Endothelial cell of umbilical vein (primary cell): ENCODE measurements around the gene MFN1. TPM values are rescaled to one million over a fixed set of nuclear protein-coding genes. Genes with fewer than 3 reads are reported as not detected.

Source experiments
- BruUV-seq: library from RNA; stranded (reverse); fragments of 400-500 nt; replicated peaks from 2 replicates; lab custom pipeline; 2021; lab: Mats Ljungman, UMichigan
- CTCF ChIA-PET: fragments of 300-600, 350-600 bp; sonication (Branson Sonifier 250); formaldehyde crosslinking; loops from one replicate; lab custom pipeline; 2021; ENCODE audit warnings: antibody characterized with exemption, inconsistent platforms; lab: Charles Lee
- POLR2A ChIA-PET: fragments of 300-600, 350-600 bp; sonication (Branson Sonifier 250); formaldehyde crosslinking; loops from one replicate; lab custom pipeline; 2021; ENCODE audit warnings: antibody characterized with exemption, inconsistent platforms; lab: Charles Lee
- DNase-seq: peaks from one replicate; pipeline ENCODE4 v3.0.0-alpha.2; 2011; ENCODE audit warnings: low read depth, low spot score
- FAIRE-seq: peaks from 2 replicates; lab custom pipeline; 2011; peaks lifted over from hg19 to GRCh38; lab: Jason Lieb, UNC
- H2AFZ ChIP-seq: 2 replicates; pipeline ENCODE4 v1.6.0; 2012; ENCODE audit warnings: low read depth, low read length, control low read depth, inconsistent platforms
- H3K27ac ChIP-seq: 2 replicates; pipeline ENCODE4 v1.5.1; 2011; ENCODE audit warnings: low read depth, mild to moderate bottlenecking, control low read depth, low read length, moderate library complexity; ENCODE audit not compliant: insufficient read depth
- H3K27me3 ChIP-seq, 2 experiments: 2 replicates each; pipeline versions ENCODE4 v1.6.0 to v1.6.1; 2011; ENCODE audit warnings: low read length in 2 of 2, mixed read lengths in 1 of 2; ENCODE audit not compliant: control insufficient read depth in 2 of 2, insufficient read depth in 2 of 2
- H3K36me3 ChIP-seq, 2 experiments: 2 replicates in 1 of 2; 3 replicates in 1 of 2; pipeline ENCODE4 v1.5.1; 2011; ENCODE audit warnings: low read length in 2 of 2, mild to moderate bottlenecking in 1 of 2, moderate library complexity in 1 of 2; ENCODE audit not compliant: control insufficient read depth in 2 of 2, insufficient read depth in 2 of 2; ENCODE audit errors: extremely low read depth in 1 of 2
- H3K4me1 ChIP-seq: 3 replicates; pipeline ENCODE4 v1.5.1; 2011; ENCODE audit warnings: mild to moderate bottlenecking, low read length; ENCODE audit not compliant: control insufficient read depth, insufficient read depth; ENCODE audit errors: extremely low read depth
- H3K4me2 ChIP-seq: 2 replicates; pipeline ENCODE4 v1.6.1; 2011; ENCODE audit warnings: low read length, control low read depth, mixed read lengths; ENCODE audit not compliant: insufficient read depth
- H3K4me3 ChIP-seq, 3 experiments: fragments of 200-600 bp in 1 of 3; sonication (generic), shearing (Covaris generic) in 1 of 3; replicated peaks in 1 of 3; 2 replicates each; pipeline ENCODE4 v1.5.1; 2011 to 2016; ENCODE audit warnings: control low read depth in 3 of 3, low read length in 3 of 3, mild to moderate bottlenecking in 2 of 3, inconsistent platforms in 1 of 3, low read depth in 1 of 3, moderate library complexity in 1 of 3; ENCODE audit not compliant: insufficient read depth in 1 of 3
- H3K79me2 ChIP-seq: 2 replicates; pipeline ENCODE4 v1.6.0; 2012; ENCODE audit warnings: low read length, inconsistent platforms; ENCODE audit not compliant: control insufficient read depth, insufficient read depth
- H3K9ac ChIP-seq: replicated peaks from 2 replicates; pipeline ENCODE3; 2011; ENCODE audit warnings: low read length, control low read depth; ENCODE audit not compliant: insufficient read depth; ENCODE audit errors: extremely low read depth
- H3K9me1 ChIP-seq: replicated peaks from 3 replicates; pipeline ENCODE4 v1.6.0; 2011; ENCODE audit warnings: mild to moderate bottlenecking, low read length; ENCODE audit not compliant: control insufficient read depth, insufficient read depth; ENCODE audit errors: extremely low read depth
- H3K9me3 ChIP-seq: replicated peaks from 2 replicates; pipeline ENCODE4 v1.5.1; 2012; ENCODE audit warnings: low read length, inconsistent platforms; ENCODE audit not compliant: control insufficient read depth, insufficient read depth
- H4K20me1 ChIP-seq: replicated peaks from 2 replicates; pipeline ENCODE3; 2011; ENCODE audit warnings: mild to moderate bottlenecking, low read length; ENCODE audit not compliant: control insufficient read depth, insufficient read depth; ENCODE audit errors: extremely low read depth
- CTCF ChIP-seq, 2 donors: IDR thresholded peaks; 1 replicate in 1 of 2; 2 replicates in 1 of 2; pipeline ENCODE4 v1.5.1; 2011; ENCODE audit warnings: low read length in 2 of 2, mild to moderate bottlenecking in 2 of 2, moderate library complexity in 2 of 2, control low read depth in 1 of 2, inconsistent platforms in 1 of 2, low read depth in 1 of 2; ENCODE audit not compliant: insufficient read depth in 1 of 2; ENCODE audit errors: extremely low read depth in 1 of 2
- EZH2 ChIP-seq: IDR thresholded peaks from 2 replicates; pipeline ENCODE4 v1.6.1; 2012; ENCODE audit warnings: borderline replicate concordance, low read depth, mild to moderate bottlenecking, moderate library complexity, low read length, inconsistent platforms; ENCODE audit not compliant: severe bottlenecking
- FOS ChIP-seq: IDR thresholded peaks from 2 replicates; pipeline ENCODE4 v1.6.1; 2011; ENCODE audit warnings: mild to moderate bottlenecking, low read length, moderate library complexity, borderline replicate concordance; ENCODE audit not compliant: insufficient read depth
- GATA2 ChIP-seq: IDR thresholded peaks from 2 replicates; pipeline ENCODE4 v1.7.0; 2011; ENCODE audit warnings: low read depth, mild to moderate bottlenecking, moderate library complexity, mixed read lengths, low read length; ENCODE audit not compliant: insufficient read length, insufficient read depth
- JUN ChIP-seq: IDR thresholded peaks from 2 replicates; pipeline ENCODE4 v1.6.1; 2011; ENCODE audit warnings: borderline replicate concordance, low read depth; ENCODE audit not compliant: insufficient read length, insufficient read depth
- MAX ChIP-seq: IDR thresholded peaks from 2 replicates; pipeline ENCODE4 v1.6.1; 2011; ENCODE audit not compliant: insufficient read depth, insufficient read length
- MYC ChIP-seq: IDR thresholded peaks from one replicate; pipeline ENCODE4 v1.6.1; 2011; ENCODE audit warnings: mild to moderate bottlenecking, low read depth, low read length
- POLR2A ChIP-seq: IDR thresholded peaks from 2 replicates; pipeline ENCODE4 v1.6.1; 2012; ENCODE audit warnings: low read depth, mild to moderate bottlenecking, control low read depth, low read length
- POLR2AphosphoS5 ChIP-seq: IDR thresholded peaks from 2 replicates; pipeline ENCODE4 v1.6.1; 2012; ENCODE audit warnings: low read depth, mild to moderate bottlenecking, control low read depth, low read length, moderate library complexity; ENCODE audit not compliant: insufficient read depth
- dilution Hi-C: fragments of 300-500 bp; cut with MboI; formaldehyde crosslinking; loops from one replicate; pipeline ENCODE4 v1.15.0; 2019; ENCODE audit warnings: low sequenced_read_pairs; ENCODE audit not compliant: extremely low pct_ligation_motif_present
- intact Hi-C: fragments of 100-400 bp; cut with micrococcal nuclease; formaldehyde crosslinking; loops from one replicate; pipeline ENCODE4 v1.10.0; 2022
- polyA plus RNA-seq, 4 experiments: library from polyadenylated mRNA; depleted of rRNA in 3 of 4; stranded (reverse) in 3 of 4; unstranded in 1 of 4; fragments of >200 nt; gene quantifications; 2 replicates each; pipeline versions ENCODE4 v1.2.1 to v1.2.3, GENCODE V29; 2011 to 2012; ENCODE audit warnings: missing spikeins in 1 of 4
- total RNA-seq: library from RNA; stranded (reverse); gene quantifications from 2 replicates; pipeline ENCODE4 v1.2.3, GENCODE V29; 2021

Gene MFN1
- total and polyA plus RNA-seq, 2 donors (not counting 3 experiments of a cell fraction or from before 2014, with no cell fraction given), result 11.6 to 42.9 TPM

GRCh38 chr3:179416681-179417080 lies 69.2 kb downstream of the MFN1 start:
- no peak for TF ChIP-seq POLR2A
- no peak for TF ChIP-seq MYC
- TF ChIP-seq GATA2, result no peak
- TF ChIP-seq MAX, result no peak
- no peak for TF ChIP-seq FOS
- no peak for TF ChIP-seq CTCF (IDR thresholded peaks at IDR 0.05; ENCODE audit: extremely low read depth in 1 of 2, insufficient read depth in 1 of 2, low read depth in 1 of 2, low read length in 2 of 2)
- TF ChIP-seq EZH2, result no peak
- TF ChIP-seq POLR2AphosphoS5, result no peak
- TF ChIP-seq JUN, result no peak
- no peak overlapping the region for H3K27ac ChIP-seq
- no TSS peak for BruUV-seq
- dilution Hi-C loops (no loop called here), intact Hi-C loops (no loop called here)
- H3K4me1 ChIP-seq, result no peaks in the 10 kb centered on the region
- H3K4me3 ChIP-seq, result no peak overlapping the region
- no peaks in the 10 kb centered on the region for H3K9me3 ChIP-seq
- H4K20me1 ChIP-seq, result no peaks in the 10 kb centered on the region
- ChIA-PET CTCF (interaction anchor here (0.9 kb wide), 1 partner anchor 43 kb away, joined by 3 read pairs; no protein-coding TSS in a partner anchor), POLR2A (interaction anchor here (0.6 kb wide), 1 partner anchor 18 kb away, joined by 3 read pairs; no protein-coding TSS in a partner anchor)
- FAIRE-seq, result no peak
- H3K27me3 ChIP-seq, result no peaks in the 10 kb centered on the region
- H3K4me2 ChIP-seq, result no peak overlapping the region
- no peaks in the 10 kb centered on the region for H3K9me1 ChIP-seq
- DNase-seq, result no peak
- peaks cover 22 to 26% of the 10 kb centered on the region in 2 experiments for H3K36me3 ChIP-seq
- no peak overlapping the region for H3K9ac ChIP-seq
- peaks cover 5% of the 10 kb centered on the region for H3K79me2 ChIP-seq
- H2AFZ ChIP-seq, result no peak overlapping the region
